Measurements from ENCODE around the gene SSC5D. TPM values are rescaled to one million over a fixed set of nuclear protein-coding genes. Genes with fewer than 3 reads are reported as not detected.

Gene SSC5D
- total RNA-seq, 6 experiments from 2014 or later = 47.7 to 59.9 (median 51.9) TPM

GRCh38 chr19:55497763-55498162, 9.5 kb downstream of the SSC5D start:
- no peak for DNase-seq
- TF ChIP-seq CTCF (IDR thresholded peaks at IDR 0.05) = no peak
- Mint-ChIP-seq H3K36me3 (ENCODE audit: low read depth) (peaks cover 27% of the 10 kb centered on the region; the same call in 1 of the 2 replicates), H3K27ac (peak overlapping the region; percentile 49; the same call in 1 of the 2 replicates), H3K4me3 (no peak overlapping the region), H3K4me1 (ENCODE audit: low read depth) (peaks cover 45% of the 10 kb centered on the region), H3K27me3 (ENCODE audit: insufficient read depth) (peaks cover 3% of the 10 kb centered on the region), H3K9me3 (no peaks in the 10 kb centered on the region)

- Mint-ChIP-seq H3K9me3 (no peaks in the 10 kb centered on the region), H3K27me3 (ENCODE audit: insufficient read depth) (peaks cover 6% of the 10 kb centered on the region), H3K27ac (no peak overlapping the region; the same call in 1 of the 2 replicates), H3K4me3 (no peak overlapping the region), H3K36me3 (ENCODE audit: low read depth) (peaks cover 32% of the 10 kb centered on the region), H3K4me1 (ENCODE audit: low read depth) (peaks cover 39% of the 10 kb centered on the region)
- DNase-seq = no peak
- TF ChIP-seq CTCF (IDR thresholded peaks at IDR 0.05) = no peak
Observed at GRCh38 chr19:55498246-55498840, 10.1 kb downstream of the SSC5D start.

GRCh38 chr19:55500368-55500952, 12.2 kb downstream of the SSC5D start:
- Mint-ChIP-seq H3K27ac (no peak overlapping the region), H3K36me3 (ENCODE audit: low read depth) (peaks cover 36% of the 10 kb centered on the region), H3K4me3 (no peak overlapping the region), H3K27me3 (ENCODE audit: insufficient read depth) (peaks cover 11% of the 10 kb centered on the region), H3K4me1 (ENCODE audit: low read depth) (peaks cover 34% of the 10 kb centered on the region), H3K9me3 (no peaks in the 10 kb centered on the region)
- DNase-seq = no peak
- TF ChIP-seq CTCF (IDR thresholded peaks at IDR 0.05) = no peak

- Mint-ChIP-seq H3K36me3 (ENCODE audit: low read depth) (peaks cover 28% of the 10 kb centered on the region), H3K27me3 (ENCODE audit: insufficient read depth) (peaks cover 8% of the 10 kb centered on the region), H3K27ac (peak overlapping the region; percentile 6; the same call in 1 of the 2 replicates), H3K4me3 (no peak overlapping the region), H3K9me3 (no peaks in the 10 kb centered on the region), H3K4me1 (ENCODE audit: low read depth) (peaks cover 18% of the 10 kb centered on the region; the same call in 1 of the 2 replicates)
- DNase-seq = no peak
- no peak for TF ChIP-seq CTCF (IDR thresholded peaks at IDR 0.05)
Observed at GRCh38 chr19:55502197-55502952, 14.1 kb downstream of the SSC5D start.

GRCh38 chr19:55503157-55503501, 14.9 kb downstream of the SSC5D start:
- peaks cover 34% of the 10 kb centered on the region for H3K36me3 Mint-ChIP-seq (ENCODE audit: low read depth)
- peaks cover 15% of the 10 kb centered on the region; the same call in 1 of the 2 replicates for H3K4me1 Mint-ChIP-seq (ENCODE audit: low read depth)
- TF ChIP-seq CTCF (IDR thresholded peaks at IDR 0.05) = no peak
- H3K27me3 Mint-ChIP-seq (ENCODE audit: insufficient read depth) = peaks cover 8% of the 10 kb centered on the region
- DNase-seq = no peak
- no peak overlapping the region; the same call in 1 of the 2 replicates for H3K27ac Mint-ChIP-seq
- H3K9me3 Mint-ChIP-seq = no peaks in the 10 kb centered on the region
- H3K4me3 Mint-ChIP-seq = peak overlapping the region; percentile 32; the same call in 1 of the 2 replicates

Measured in HFFc6 (cell line).